HG02943 (cell line): ENCODE measurements around the gene ZNF438.

Experiments used
- ATAC-seq: cut with Tn5 transposase; IDR thresholded peaks from one replicate; pipeline ENCODE4 v1.9.1; 2021; ENCODE audit warnings: mild to moderate bottlenecking, low read depth, moderate library complexity; ENCODE audit not compliant: unreplicated experiment

The ZNF438 gene

DNA sequence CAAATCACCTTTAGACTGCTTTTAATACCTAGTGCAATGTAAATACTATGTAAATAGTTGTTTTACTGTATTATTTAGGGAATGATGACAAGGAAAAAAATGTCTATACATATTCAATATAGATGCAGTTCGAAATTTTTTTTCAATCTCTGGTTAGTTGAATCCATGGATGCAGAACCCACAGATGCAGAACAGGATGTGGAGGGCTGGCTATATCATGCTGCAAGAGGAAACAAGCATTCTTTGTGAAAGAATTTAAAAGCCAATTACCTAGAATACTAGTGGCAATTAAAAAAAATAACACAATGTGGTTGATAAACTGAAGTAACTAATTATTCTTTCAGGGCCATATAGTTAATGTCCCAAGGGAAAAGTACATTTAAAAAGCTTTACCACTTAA, 170.4 kb downstream of the ZNF438 start:
- ATAC-seq, result no peak

GRCh38 chr10:30858499-30858898, 173.2 kb downstream of the ZNF438 start:
- no peak for ATAC-seq

GRCh38 chr10:30857803-30858202, 173.9 kb downstream of the ZNF438 start:
- ATAC-seq, result no peak

GRCh38 chr10:30855131-30855530, 176.5 kb downstream of the ZNF438 start:
- ATAC-seq, result no peak

- ATAC-seq, result no peak
Observed at GRCh38 chr10:30854656-30855055, 177.0 kb downstream of the ZNF438 start.

GRCh38 chr10:30853066-30853465, 178.6 kb downstream of the ZNF438 start:
- ATAC-seq, result no peak

- no peak for ATAC-seq
Observed at GRCh38 chr10:30850776-30851175, 180.9 kb downstream of the ZNF438 start.

- ATAC-seq, result no peak
Observed at GRCh38 chr10:30849231-30850035, 182.2 kb downstream of the ZNF438 start.

DNA sequence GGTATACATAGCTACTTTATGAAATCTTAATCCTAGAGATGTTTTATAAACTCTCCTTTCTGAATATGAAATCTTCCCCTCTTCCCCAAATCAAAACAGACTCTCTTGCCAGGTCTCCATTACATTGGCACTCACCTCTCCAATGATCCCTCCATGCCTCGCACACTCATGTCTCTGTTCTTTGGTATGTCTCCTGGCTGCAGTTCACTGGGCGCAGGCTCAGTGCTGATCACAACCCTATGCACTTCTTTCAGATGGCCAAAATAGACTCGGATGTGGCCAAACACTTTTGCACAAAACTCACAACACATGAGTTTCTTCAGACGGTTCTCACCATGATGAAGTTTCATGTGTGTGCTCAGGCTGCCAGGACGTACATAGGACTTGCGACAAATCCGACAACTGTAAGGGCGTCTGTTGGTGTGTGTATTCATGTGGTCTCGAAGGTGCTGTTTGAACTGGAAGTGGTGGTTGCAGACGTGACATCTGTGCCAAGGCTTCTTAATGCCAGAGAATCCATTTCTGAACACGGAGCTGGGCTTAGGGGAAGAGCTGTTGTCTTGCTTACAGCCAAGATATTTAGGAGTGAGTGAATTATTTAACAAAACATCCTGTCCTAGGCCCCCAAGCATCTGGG, 183.2 kb downstream of the ZNF438 start:
- ATAC-seq, result no peak

GRCh38 chr10:30847642-30848041, 184.0 kb downstream of the ZNF438 start:
- no peak for ATAC-seq

DNA sequence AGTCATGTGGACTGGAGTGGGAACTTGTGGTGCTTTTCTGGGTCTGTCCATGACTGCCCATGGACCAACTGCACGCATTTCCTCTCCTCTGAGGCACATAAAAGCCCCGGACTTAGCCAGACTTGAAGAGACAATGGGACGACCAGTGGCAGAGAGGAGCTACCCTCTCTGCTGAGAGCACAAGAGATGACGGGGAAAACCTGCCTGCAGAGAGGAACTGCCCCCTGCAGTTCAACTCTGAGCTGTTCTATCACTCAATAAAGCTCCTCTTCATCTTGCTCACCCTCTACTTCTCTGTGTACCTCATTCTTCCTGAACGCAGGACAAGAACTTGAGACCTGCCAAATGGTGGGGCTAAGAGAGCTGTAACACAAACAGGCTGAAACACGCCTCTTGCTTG, 184.5 kb downstream of the ZNF438 start:
- ATAC-seq, result no peak

DNA sequence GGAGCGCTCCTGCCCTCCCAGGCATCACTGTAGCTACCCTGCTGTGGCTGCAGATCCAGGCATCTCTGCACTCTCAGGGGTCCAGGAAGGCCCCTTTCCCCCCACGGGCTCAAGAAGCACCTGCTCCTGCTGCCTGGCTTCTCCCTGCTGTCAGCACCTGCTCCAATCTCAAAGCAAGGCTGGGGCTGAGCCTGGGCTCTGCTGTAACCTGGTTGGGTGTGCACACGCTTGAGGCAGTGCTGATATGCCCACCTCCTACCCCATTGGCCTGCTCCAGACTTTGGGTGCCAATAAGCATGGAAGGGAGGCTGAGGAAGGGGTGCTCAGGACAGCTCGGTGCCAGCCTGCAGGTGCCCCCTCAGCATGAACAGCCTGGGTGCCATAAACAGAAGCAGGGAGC, 185.0 kb downstream of the ZNF438 start:
- no peak for ATAC-seq

DNA sequence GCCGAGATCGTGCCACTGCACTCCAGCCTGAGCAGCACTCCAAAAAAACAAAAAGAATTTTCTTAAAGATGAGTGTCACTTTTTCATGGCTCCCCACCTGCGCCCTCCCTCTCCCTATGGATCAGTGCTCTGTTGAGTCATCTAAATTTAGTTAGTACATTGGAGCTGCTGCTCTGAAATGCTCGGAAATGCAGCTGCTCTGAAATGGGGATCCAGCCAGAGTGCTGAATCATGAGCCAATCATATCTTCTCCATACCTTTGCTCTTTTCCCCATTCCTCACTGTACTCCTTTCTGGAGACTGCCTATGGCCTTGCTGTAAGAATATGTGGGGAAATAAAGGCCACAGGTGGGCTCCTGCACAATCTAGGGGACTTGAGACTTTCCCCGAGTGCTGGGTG, 188.8 kb downstream of the ZNF438 start:
- no peak for ATAC-seq

DNA sequence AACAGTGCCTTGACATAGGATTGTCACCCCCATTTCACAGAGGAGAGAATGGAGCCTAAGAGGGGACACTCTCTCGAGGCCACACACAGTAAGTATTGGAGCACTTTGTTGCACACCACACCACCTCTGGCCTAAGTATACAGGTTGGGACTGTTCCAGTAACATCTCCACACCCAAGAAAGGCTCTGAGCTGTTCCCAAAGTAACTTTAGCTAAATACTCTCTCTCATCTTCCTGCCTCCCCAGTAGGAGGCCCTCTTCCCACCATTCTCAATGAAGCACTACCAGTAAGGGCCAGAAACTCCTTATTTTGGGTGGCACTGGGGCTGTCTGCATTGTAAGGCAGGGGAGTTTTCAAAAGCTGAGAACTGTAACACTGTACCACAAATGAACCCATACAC, 189.5 kb downstream of the ZNF438 start:
- ATAC-seq, result no peak

DNA sequence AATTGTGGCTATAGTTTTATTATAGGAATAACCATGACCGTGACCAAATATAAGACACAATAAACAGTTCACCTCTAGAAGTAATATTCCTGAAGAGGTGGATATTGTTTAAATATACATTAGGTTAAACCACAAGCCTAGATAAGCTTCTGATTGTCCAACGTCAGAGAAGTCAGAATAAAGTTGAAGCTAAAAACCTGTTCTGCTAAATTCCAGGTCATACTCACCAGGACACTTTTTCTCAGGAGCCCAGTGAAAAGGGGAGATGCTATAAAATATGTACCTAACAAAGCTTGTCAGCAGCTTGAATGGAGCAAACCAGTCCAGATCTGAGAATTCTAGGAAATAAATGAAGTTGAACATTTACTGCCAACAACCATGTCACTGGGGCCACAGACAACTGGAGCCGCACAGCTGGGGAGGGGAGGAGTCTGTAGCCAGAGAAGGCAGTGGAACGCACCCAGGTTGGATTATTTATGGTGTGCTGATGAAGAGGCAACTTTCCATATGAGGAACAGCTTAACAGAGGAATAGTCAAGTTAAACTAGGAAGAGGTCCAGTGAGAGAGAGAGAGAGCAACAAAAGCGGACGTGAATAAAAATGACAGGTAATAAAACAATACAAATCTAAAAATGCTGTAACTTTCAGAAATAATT, 191.1 kb downstream of the ZNF438 start:
- no peak for ATAC-seq

DNA sequence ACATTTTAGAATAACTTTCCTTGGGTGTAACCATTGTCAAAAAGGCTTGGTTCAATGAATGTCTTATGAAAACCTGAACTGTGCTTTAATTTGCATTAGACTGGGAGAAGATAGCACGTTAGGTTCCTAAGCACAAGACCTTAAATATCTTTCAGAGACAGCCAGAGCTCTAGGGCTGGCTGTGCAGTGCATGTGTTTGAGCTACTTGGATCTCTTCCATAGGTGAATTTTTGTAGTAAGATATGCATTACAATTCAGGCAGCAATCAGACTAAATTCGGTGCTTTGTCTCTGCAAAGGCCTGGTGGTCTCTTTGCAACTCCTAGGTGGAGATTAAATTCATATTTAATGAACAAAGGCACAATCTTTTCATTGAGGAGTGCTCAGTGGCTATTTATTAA, 192.0 kb downstream of the ZNF438 start:
- ATAC-seq, result no peak

- ATAC-seq, result no peak
Observed at GRCh38 chr10:30836406-30836805, 195.3 kb downstream of the ZNF438 start.

DNA sequence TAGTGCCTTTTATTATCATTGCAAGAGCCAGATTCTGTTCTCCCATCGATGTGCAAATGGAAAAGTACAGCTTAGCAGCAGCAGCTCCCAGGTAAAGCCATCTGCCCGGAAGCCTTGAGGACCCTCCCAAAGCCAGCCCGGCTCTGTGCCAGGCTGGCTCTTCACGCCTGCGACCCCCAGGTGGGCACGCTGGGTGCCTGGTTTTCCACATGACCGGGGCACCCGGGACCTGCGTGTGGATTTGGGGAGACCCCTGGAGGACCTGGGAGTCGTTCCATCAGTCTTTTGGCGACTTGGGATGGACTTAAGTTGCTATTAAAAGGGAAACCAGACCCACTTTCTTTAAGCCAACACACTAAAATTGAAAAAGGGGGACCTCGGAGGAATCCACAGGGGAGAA, 196.5 kb downstream of the ZNF438 start:
- ATAC-seq, result no peak

DNA sequence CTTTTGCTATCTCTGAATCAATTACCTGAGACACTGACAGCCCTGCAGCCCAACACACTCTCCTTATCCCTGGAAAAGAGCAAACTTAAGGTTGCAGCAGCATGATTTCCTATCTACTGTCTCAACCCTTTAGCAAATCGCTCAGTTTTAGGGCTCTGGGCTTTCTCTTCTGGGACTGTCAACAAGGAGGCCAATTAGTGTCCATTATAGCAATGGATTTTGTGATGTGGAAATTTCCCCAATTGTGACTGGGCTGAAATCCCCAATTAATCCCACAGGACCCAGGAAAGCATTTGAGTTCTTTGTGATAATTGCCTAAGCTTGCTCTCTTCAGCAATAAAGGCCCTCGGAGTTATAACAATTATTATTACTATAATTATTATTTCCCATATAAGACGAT, 197.0 kb downstream of the ZNF438 start:
- ATAC-seq, result no peak

DNA sequence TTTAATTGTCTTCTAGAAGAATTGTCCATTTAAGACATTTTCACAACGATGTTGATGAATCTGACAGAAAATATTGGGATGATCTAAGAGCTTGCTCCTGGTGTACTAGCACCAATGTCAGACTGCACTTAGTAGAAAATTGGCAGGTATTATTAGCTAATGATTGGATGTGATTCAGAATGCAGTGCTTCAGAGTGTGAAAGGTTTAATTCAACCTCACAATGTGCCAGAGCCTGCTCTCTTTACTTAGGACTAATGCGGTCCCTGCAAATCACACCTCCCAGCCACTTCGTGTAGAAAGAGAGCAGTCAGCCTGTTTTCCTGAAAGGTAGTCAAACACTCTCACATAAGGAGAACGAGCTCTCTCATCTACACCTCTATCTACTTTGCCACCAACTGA, 197.5 kb downstream of the ZNF438 start:
- no peak for ATAC-seq

DNA sequence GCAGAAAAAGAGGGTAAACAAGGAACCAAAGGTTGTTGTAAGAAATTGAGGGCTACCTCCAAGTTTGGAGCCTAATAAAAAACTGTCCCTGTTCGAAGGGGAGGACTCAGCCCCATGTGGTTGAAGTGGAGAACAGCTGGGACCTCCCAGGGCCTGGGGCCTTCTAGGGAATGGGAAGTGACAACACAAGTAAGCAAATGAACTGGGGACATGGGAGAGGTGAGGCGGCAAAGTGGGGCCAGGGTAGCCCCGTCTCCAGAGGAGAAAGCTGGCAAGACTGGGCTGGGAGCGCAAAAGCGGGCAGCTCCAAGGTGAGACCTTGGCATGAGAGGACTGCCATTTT, 198.1 kb downstream of the ZNF438 start:
- no peak for ATAC-seq
